GM18520 (cell line): Measurements from ENCODE around the gene GAS7.

ENCODE experiments used
- ATAC-seq: cut with Tn5 transposase; IDR thresholded peaks from one replicate; pipeline ENCODE4 v1.9.1; 2021; ENCODE audit not compliant: unreplicated experiment

GAS7 gene

DNA sequence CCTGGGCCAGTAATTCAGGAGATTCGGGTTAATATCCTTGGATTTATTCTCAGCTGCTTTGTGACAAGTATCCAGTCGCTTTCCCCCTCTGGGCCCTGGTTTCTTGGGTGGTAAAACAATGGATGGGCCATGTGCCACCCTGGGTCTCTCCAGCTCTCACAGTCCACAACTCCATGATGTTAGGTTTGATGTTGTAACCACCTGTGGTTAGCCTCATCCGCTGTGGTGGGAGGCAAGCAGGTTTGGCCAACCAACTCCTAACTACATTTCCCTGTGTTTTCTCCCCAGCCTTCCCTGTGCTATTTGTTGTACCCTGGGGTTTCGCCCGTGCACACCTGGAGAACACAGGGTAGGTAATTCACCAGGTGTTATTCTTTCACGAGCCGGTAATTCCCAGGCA lies 337.6 kb downstream of the GAS7 start:
- no peak for ATAC-seq
